Measurements from ENCODE around the gene SNX14.

SNX14 gene

GRCh38 chr6:85482206-85482904, 111.3 kb downstream of the SNX14 start:
- DNase-seq (ENCODE audit: extremely low read depth, insufficient read length), result no peak
- Histone ChIP-seq H3K4me3 (replicated peaks; ENCODE audit: low read depth, low read length) (no peak overlapping the region), H3K27me3 (replicated peaks; ENCODE audit: control insufficient read depth, insufficient read depth, low read length) (no peaks in the 10 kb centered on the region), H3K36me3 (ENCODE audit: control insufficient read depth, insufficient read depth, low read length) (no peaks in the 10 kb centered on the region; the same call in 1 of the 2 replicates)
- no peak for TF ChIP-seq CTCF (IDR thresholded peaks at IDR 0.05; ENCODE audit: insufficient read depth, low read length, poor library complexity, severe bottlenecking)

- no peak for TF ChIP-seq CTCF (IDR thresholded peaks at IDR 0.05; ENCODE audit: insufficient read depth, low read length, poor library complexity, severe bottlenecking)
- H3K27me3 ChIP-seq (replicated peaks; ENCODE audit: control insufficient read depth, insufficient read depth, low read length), result no peaks in the 10 kb centered on the region
- H3K4me3 ChIP-seq (replicated peaks; ENCODE audit: low read depth, low read length), result no peak overlapping the region
- no peaks in the 10 kb centered on the region; the same call in 1 of the 2 replicates for H3K36me3 ChIP-seq (ENCODE audit: control insufficient read depth, insufficient read depth, low read length)
- DNase-seq (ENCODE audit: extremely low read depth, insufficient read length), result no peak
Observed at GRCh38 chr6:85479208-85479607, 114.5 kb downstream of the SNX14 start.

GRCh38 chr6:85476532-85476931, 117.1 kb downstream of the SNX14 start:
- Histone ChIP-seq H3K36me3 (ENCODE audit: control insufficient read depth, insufficient read depth, low read length) (no peaks in the 10 kb centered on the region; the same call in 1 of the 2 replicates), H3K4me3 (replicated peaks; ENCODE audit: low read depth, low read length) (no peak overlapping the region), H3K27me3 (replicated peaks; ENCODE audit: control insufficient read depth, insufficient read depth, low read length) (no peaks in the 10 kb centered on the region)
- TF ChIP-seq CTCF (IDR thresholded peaks at IDR 0.05; ENCODE audit: insufficient read depth, low read length, poor library complexity, severe bottlenecking), result no peak
- no peak for DNase-seq (ENCODE audit: extremely low read depth, insufficient read length)

- no peak overlapping the region for H3K4me3 ChIP-seq (replicated peaks; ENCODE audit: low read depth, low read length)
Observed at GRCh38 chr6:85473748-85474147, 119.9 kb downstream of the SNX14 start.

GRCh38 chr6:85472744-85473143, 120.9 kb downstream of the SNX14 start:
- Histone ChIP-seq H3K36me3 (ENCODE audit: control insufficient read depth, insufficient read depth, low read length) (no peaks in the 10 kb centered on the region; the same call in 1 of the 2 replicates), H3K4me3 (replicated peaks; ENCODE audit: low read depth, low read length) (no peak overlapping the region), H3K27me3 (replicated peaks; ENCODE audit: control insufficient read depth, insufficient read depth, low read length) (no peaks in the 10 kb centered on the region)
- TF ChIP-seq CTCF (IDR thresholded peaks at IDR 0.05; ENCODE audit: insufficient read depth, low read length, poor library complexity, severe bottlenecking), result no peak
- no peak for DNase-seq (ENCODE audit: extremely low read depth, insufficient read length)

More at GRCh38 chr6:85473748-85474147, 119.9 kb downstream of the SNX14 start:
- no peaks in the 10 kb centered on the region for H3K27me3 ChIP-seq (replicated peaks; ENCODE audit: control insufficient read depth, insufficient read depth, low read length)
- DNase-seq (ENCODE audit: extremely low read depth, insufficient read length), result no peak
- no peak for TF ChIP-seq CTCF (IDR thresholded peaks at IDR 0.05; ENCODE audit: insufficient read depth, low read length, poor library complexity, severe bottlenecking)
- no peaks in the 10 kb centered on the region; the same call in 1 of the 2 replicates for H3K36me3 ChIP-seq (ENCODE audit: control insufficient read depth, insufficient read depth, low read length)
